SK-N-SH (cell line): ENCODE results near the gene CD81. TPM values are rescaled to one million over a fixed set of nuclear protein-coding genes. Genes with fewer than 3 reads are reported as not detected.

Experiments used
- CTCF ChIA-PET: fragments of 300-600, 350-600 bp; formaldehyde crosslinking; extraction: SDS; loops from one replicate; lab custom pipeline; 2021; lab: Yijun Ruan, JAX
- POLR2A ChIA-PET: fragments of 350-600 bp; sonication (Branson Sonifier 250); formaldehyde crosslinking; extraction: SDS; loops from one replicate; lab custom pipeline; 2020; ENCODE audit warnings: antibody characterized with exemption, inconsistent platforms; lab: Yijun Ruan, JAX
- DNase-seq: peaks from one replicate; pipeline ENCODE4 v3.0.0; 2012
- H2AFZ ChIP-seq: fragments of 200-600 bp; sonication (generic); 2 replicates; pipeline ENCODE4 v1.8.1; 2016; ENCODE audit warnings: antibody characterized with exemption, mild to moderate bottlenecking, low read depth
- H3F3A ChIP-seq: fragments of 200-600 bp; sonication (generic); replicated peaks from 2 replicates; pipeline ENCODE3; 2016; ENCODE audit warnings: antibody characterized with exemption, mild to moderate bottlenecking; ENCODE audit not compliant: insufficient read depth
- H3K27ac ChIP-seq, 2 experiments: fragments of 200-500 bp in 1 of 2; fragments of 200-600 bp in 1 of 2; sonication (Bioruptor generic) in 1 of 2; sonication (generic), shearing (Covaris generic) in 1 of 2; 2 replicates each; pipeline versions ENCODE4 v1.5.1 to v1.6.1; 2014 to 2016; ENCODE audit warnings: low read depth in 2 of 2, inconsistent platforms in 1 of 2, low read length in 1 of 2, mild to moderate bottlenecking in 1 of 2, mixed read lengths in 1 of 2
- H3K27me3 ChIP-seq: fragments of 200-600 bp; sonication (generic), shearing (Covaris generic); 2 replicates; pipeline ENCODE4 v1.6.1; 2016; ENCODE audit warnings: mixed run types; ENCODE audit not compliant: insufficient read depth
- H3K36me3 ChIP-seq, 2 experiments: fragments of 200-500 bp in 1 of 2; fragments of 200-600 bp in 1 of 2; sonication (Bioruptor generic) in 1 of 2; sonication (generic) in 1 of 2; replicated peaks in 1 of 2; 2 replicates each; pipeline versions ENCODE3 to v1.5.1; 2014 to 2016; ENCODE audit warnings: low read length in 1 of 2, mild to moderate bottlenecking in 1 of 2; ENCODE audit not compliant: insufficient read depth in 2 of 2, control insufficient read depth in 1 of 2
- H3K4me1 ChIP-seq, 2 experiments: fragments of 200-500 bp in 1 of 2; fragments of 200-600 bp in 1 of 2; sonication (Bioruptor generic) in 1 of 2; sonication (generic), shearing (Covaris generic) in 1 of 2; 2 replicates each; pipeline versions ENCODE4 v1.5.1 to v1.6.1; 2014 to 2016; ENCODE audit warnings: low read depth in 1 of 2, low read length in 1 of 2, mixed run types in 1 of 2; ENCODE audit not compliant: insufficient read depth in 2 of 2, control insufficient read depth in 1 of 2
- H3K4me2 ChIP-seq: fragments of 200-600 bp; sonication (generic), shearing (Covaris generic); 2 replicates; pipeline ENCODE4 v1.6.1; 2017; ENCODE audit warnings: mixed run types
- H3K4me3 ChIP-seq, 2 experiments: fragments of 200-500 bp in 1 of 2; fragments of 200-600 bp in 1 of 2; sonication (Bioruptor generic) in 1 of 2; sonication (generic), shearing (Covaris generic) in 1 of 2; 2 replicates each; pipeline versions ENCODE4 v1.5.1 to v1.8.1; 2014 to 2016; ENCODE audit warnings: low read depth in 2 of 2, inconsistent platforms in 1 of 2, low read length in 1 of 2, mild to moderate bottlenecking in 1 of 2, mixed read lengths in 1 of 2, moderate library complexity in 1 of 2
- H3K79me2 ChIP-seq: fragments of 200-600 bp; sonication (generic); 2 replicates; pipeline ENCODE4 v1.8.1; 2017; ENCODE audit warnings: mild to moderate bottlenecking; ENCODE audit not compliant: insufficient read depth
- H3K9ac ChIP-seq: fragments of 200-600 bp; sonication (generic); 2 replicates; pipeline ENCODE4 v1.6.1; 2017; ENCODE audit warnings: mixed run types
- H3K9me2 ChIP-seq: fragments of 200-600 bp; sonication (generic); 2 replicates; pipeline ENCODE4 v1.6.1; 2017; ENCODE audit warnings: mixed run types
- H3K9me3 ChIP-seq: fragments of 200-600 bp; sonication (generic); 2 replicates; pipeline ENCODE4 v1.6.1; 2017; ENCODE audit warnings: mixed run types, mild to moderate bottlenecking, moderate library complexity
- H4K20me1 ChIP-seq: fragments of 200-600 bp; sonication (generic); 2 replicates; pipeline ENCODE4 v1.6.1; 2017; ENCODE audit warnings: mild to moderate bottlenecking, mixed run types; ENCODE audit not compliant: insufficient read depth
- CHD2 ChIP-seq: fragments of 150-350 bp; IDR thresholded peaks from 2 replicates; pipeline ENCODE4 v1.6.1; 2018; ENCODE audit warnings: low read length; ENCODE audit not compliant: partially characterized antibody
- FOSL2 ChIP-seq: IDR thresholded peaks from 2 replicates; pipeline ENCODE4 v1.4.0; 2012; ENCODE audit warnings: low read depth, mild to moderate bottlenecking, moderate library complexity, borderline replicate concordance
- FOXM1 ChIP-seq: IDR thresholded peaks from 2 replicates; pipeline ENCODE4 v1.4.0; 2012; ENCODE audit warnings: low read depth, mild to moderate bottlenecking
- GABPA ChIP-seq: IDR thresholded peaks from 2 replicates; pipeline ENCODE4 v1.4.0; 2012; ENCODE audit warnings: low read depth, mild to moderate bottlenecking
- JUND ChIP-seq: IDR thresholded peaks from 2 replicates; pipeline ENCODE4 v1.4.0; 2012
- PBX3 ChIP-seq: IDR thresholded peaks from 2 replicates; pipeline ENCODE4; 2012
- POLR2AphosphoS5 ChIP-seq: IDR thresholded peaks from 2 replicates; pipeline ENCODE4 v1.6.1; 2012; ENCODE audit warnings: low read depth, low read length
- RCOR1 ChIP-seq: fragments of 150-350 bp; IDR thresholded peaks from 2 replicates; pipeline ENCODE4 v1.6.1; 2017; ENCODE audit warnings: antibody characterized with exemption, low read length
- RFX5 ChIP-seq: IDR thresholded peaks from 2 replicates; pipeline ENCODE4 v1.6.1; 2012; ENCODE audit warnings: mild to moderate bottlenecking, improper control_type of control experiment, low read length
- RXRA ChIP-seq: IDR thresholded peaks from 2 replicates; pipeline ENCODE4 v1.4.0; 2012; ENCODE audit warnings: low read depth, mild to moderate bottlenecking, borderline replicate concordance
- SIN3A ChIP-seq: IDR thresholded peaks from 2 replicates; pipeline ENCODE4 v1.6.1; 2012; ENCODE audit warnings: low read depth, mild to moderate bottlenecking, low read length, moderate library complexity, borderline replicate concordance
- SMC3 ChIP-seq: IDR thresholded peaks from 2 replicates; pipeline ENCODE4 v1.6.1; 2012; ENCODE audit warnings: low read depth, low read length, improper control_type of control experiment
- TAF1 ChIP-seq: IDR thresholded peaks from 2 replicates; pipeline ENCODE4 v1.6.1; 2012; ENCODE audit warnings: low read depth, mild to moderate bottlenecking, low read length, moderate library complexity, borderline replicate concordance
- TCF12 ChIP-seq: IDR thresholded peaks from 2 replicates; pipeline ENCODE4 v1.4.0; 2012
- TEAD4 ChIP-seq: IDR thresholded peaks from 2 replicates; pipeline ENCODE4 v1.4.0; 2012; ENCODE audit warnings: mild to moderate bottlenecking, borderline replicate concordance; ENCODE audit not compliant: insufficient read depth
- USF1 ChIP-seq: IDR thresholded peaks from 2 replicates; pipeline ENCODE4 v1.4.0; 2012; ENCODE audit warnings: low read depth, borderline replicate concordance
- USF2 ChIP-seq: fragments of 150-350 bp; IDR thresholded peaks from 2 replicates; pipeline ENCODE4 v1.6.1; 2017; ENCODE audit warnings: antibody characterized with exemption, low read length, low read depth, borderline replicate concordance
- YY1 ChIP-seq: IDR thresholded peaks from 2 replicates; pipeline ENCODE4 v1.4.0; 2012; ENCODE audit warnings: low read depth, mild to moderate bottlenecking
- ZBTB33 ChIP-seq: IDR thresholded peaks from 2 replicates; pipeline ENCODE4 v1.4.0; 2012; ENCODE audit warnings: low read depth, borderline replicate concordance
- WGBS: methylation state at CpG from one replicate; pipeline ENCODE4 v1.1.6; 2017; ENCODE audit warnings: low lambda C conversion rate; 5-methylcytosine and 5-hydroxymethylcytosine counted together
- polyA plus RNA-seq, 3 experiments: library from polyadenylated mRNA; depleted of rRNA; stranded (reverse); fragments of >200 nt; gene quantifications; 2 replicates each; pipeline ENCODE4 v1.2.3, GENCODE V29; 2012

Gene CD81
- polyA plus RNA-seq, 1 of the 3 experiments (the other 2 are of a cell fraction) = 517 TPM

DNA sequence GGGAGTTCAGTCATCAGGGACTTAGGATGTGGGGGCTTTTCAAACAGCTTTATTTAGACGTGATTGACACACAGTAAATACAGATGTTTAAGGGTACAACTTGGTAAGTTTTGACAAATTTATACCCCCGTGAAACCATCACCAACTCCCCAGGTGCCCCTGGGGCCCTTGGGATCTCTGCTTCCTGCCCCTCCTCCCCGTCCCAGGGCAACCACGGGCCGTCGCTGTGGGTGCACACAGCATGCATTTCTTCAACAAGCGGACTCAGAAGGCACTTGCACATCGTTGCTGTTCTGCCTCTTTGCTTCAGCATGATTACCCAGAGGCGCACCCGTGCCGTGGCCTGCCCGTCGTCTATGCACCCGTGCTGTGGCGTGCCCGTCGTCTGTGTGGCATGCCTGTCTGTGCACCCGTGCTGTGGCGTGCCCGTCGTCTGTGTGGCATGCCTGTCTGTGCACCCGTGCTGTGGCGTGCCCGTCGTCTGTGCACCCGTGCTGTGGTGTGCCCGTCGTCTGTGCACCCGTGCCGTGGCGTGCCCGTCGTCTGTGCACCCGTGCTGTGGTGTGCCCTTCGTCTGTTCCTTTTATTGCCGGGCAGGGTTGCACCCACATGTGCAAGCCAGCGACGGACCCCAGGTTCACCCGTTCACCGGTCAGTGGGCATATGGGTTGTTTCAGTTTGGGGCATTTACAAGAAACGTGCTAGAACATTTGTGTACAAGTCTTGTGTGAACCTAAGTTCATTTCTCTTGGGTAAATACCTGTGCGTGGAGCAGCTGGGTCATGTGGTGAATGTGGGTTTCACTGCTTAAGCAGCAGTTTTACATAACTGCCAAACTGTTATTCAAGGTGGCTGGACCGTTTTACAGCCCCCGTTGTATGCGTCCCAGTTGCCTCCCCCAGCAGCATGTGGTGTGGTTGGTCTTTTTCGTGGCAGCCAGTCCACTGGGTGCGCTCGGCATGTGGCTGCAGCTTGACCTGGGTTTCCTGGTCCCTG is 8.3 kb downstream of the CD81 start:
- Histone ChIP-seq H3K9ac (no peak overlapping the region), H3K4me2 (no peak overlapping the region), H3F3A (no peaks in the 10 kb centered on the region), H3K9me3 (no peaks in the 10 kb centered on the region), H3K79me2 (peaks cover 96% of the 10 kb centered on the region), H3K4me3 (no peak overlapping the region), H4K20me1 (peaks cover 97% of the 10 kb centered on the region), H3K9me2 (no peaks in the 10 kb centered on the region), H2AFZ (no peak overlapping the region), H3K4me1 (peaks cover 9 to 34% of the 10 kb centered on the region in 2 experiments; a peak in 2 of 4 replicates), H3K27me3 (no peaks in the 10 kb centered on the region), H3K36me3 (peaks cover 0 to 18% of the 10 kb centered on the region in 2 experiments), H3K27ac (no peak overlapping the region)
- ChIA-PET POLR2A (interaction anchor here (3.2 kb wide), 1 partner anchor 9 kb away, joined by 12 read pairs; the partner anchor contains the start of gene CD81), CTCF (interaction anchor here (1.0 to 3.3 kb wide), 3 partner anchors 14 to 80 kb away, joined by 3 to 29 read pairs (median 17); partner anchors contain the start of gene TSSC4)
- WGBS = 95% methylated on average over 27 of the region's 48 CpGs
- DNase-seq = no peak
- TF ChIP-seq JUND (no peak), RXRA (no peak), TCF12 (no peak), POLR2AphosphoS5 (no peak), FOXM1 (no peak), PBX3 (no peak), RCOR1 (no peak), TAF1 (no peak), GABPA (no peak), USF1 (no peak), RFX5 (no peak)

GRCh38 chr11:2386591-2386990 is 9.5 kb downstream of the CD81 start:
- POLR2A ChIA-PET = interaction anchor here (0.9 to 3.2 kb wide), 2 partner anchors 9 to 10 kb away, joined by 9 to 12 read pairs; partner anchors contain the start of gene CD81
- H4K20me1 ChIP-seq = peaks cover 96% of the 10 kb centered on the region
- TF ChIP-seq POLR2AphosphoS5 (no peak), RXRA (no peak), PBX3 (no peak), RCOR1 (no peak), USF2 (no peak), CHD2 (no peak), JUND (no peak), SIN3A (no peak), ZBTB33 (no peak), FOXM1 (no peak), YY1 (no peak), TEAD4 (no peak), SMC3 (no peak), FOSL2 (no peak)

More at GRCh38 chr11:2386591-2386990, 9.5 kb downstream of the CD81 start:
- H2AFZ ChIP-seq = no peak overlapping the region
- DNase-seq = no peak
- H3K4me3 ChIP-seq = no peak overlapping the region
- 0 out of 2 replicates have a peak overlapping the region, but pooled peaks have one; percentile 15 for H3K4me2 ChIP-seq
- no peaks in the 10 kb centered on the region for H3K9me2 ChIP-seq
- H3K4me1 ChIP-seq = peaks cover 9 to 34% of the 10 kb centered on the region in 2 experiments; a peak in 2 of 4 replicates
- H3K9me3 ChIP-seq = no peaks in the 10 kb centered on the region
- peaks cover 0 to 23% of the 10 kb centered on the region in 2 experiments for H3K36me3 ChIP-seq
- CTCF ChIA-PET = interaction anchor here (0.7 to 3.3 kb wide), 7 partner anchors 11 to 192 kb away, joined by 3 to 29 read pairs (median 6); partner anchors contain the start of gene TSSC4
- H3K27me3 ChIP-seq = no peaks in the 10 kb centered on the region
- peaks cover 89% of the 10 kb centered on the region for H3K79me2 ChIP-seq
- 74% methylated on average over 3 of the region's 9 CpGs for whole genome bisulfite sequencing
- H3K9ac ChIP-seq = no peak overlapping the region
- no peaks in the 10 kb centered on the region for H3F3A ChIP-seq
- peak overlapping the region; percentile 24 to 58; a peak in 1 of 4 replicates for H3K27ac ChIP-seq
